Uterus (tissue), 2 donors: ENCODE measurements around the gene PPP2R2C.

ENCODE experiments used
- POLR2A ChIP-seq, 2 donors: fragments of 450-650 bp; IDR thresholded peaks; one replicate each; pipeline ENCODE4 v1.6.1; 2016; ENCODE audit warnings: antibody characterized with exemption in 2 of 2, mild to moderate bottlenecking in 1 of 2, moderate library complexity in 1 of 2
- TF ChIP-seq, protein P1 (sequence below), 4 experiments: fragments of 200-600 bp in 2 of 4; fragments of 450-650 bp in 2 of 4; sonication (generic) in 2 of 4; IDR thresholded peaks; one replicate each; pipeline ENCODE4 v1.5.1; 2016 to 2019; ENCODE audit warnings: antibody characterized with exemption in 4 of 4, mild to moderate bottlenecking in 2 of 4, moderate library complexity in 1 of 4

DNA sequence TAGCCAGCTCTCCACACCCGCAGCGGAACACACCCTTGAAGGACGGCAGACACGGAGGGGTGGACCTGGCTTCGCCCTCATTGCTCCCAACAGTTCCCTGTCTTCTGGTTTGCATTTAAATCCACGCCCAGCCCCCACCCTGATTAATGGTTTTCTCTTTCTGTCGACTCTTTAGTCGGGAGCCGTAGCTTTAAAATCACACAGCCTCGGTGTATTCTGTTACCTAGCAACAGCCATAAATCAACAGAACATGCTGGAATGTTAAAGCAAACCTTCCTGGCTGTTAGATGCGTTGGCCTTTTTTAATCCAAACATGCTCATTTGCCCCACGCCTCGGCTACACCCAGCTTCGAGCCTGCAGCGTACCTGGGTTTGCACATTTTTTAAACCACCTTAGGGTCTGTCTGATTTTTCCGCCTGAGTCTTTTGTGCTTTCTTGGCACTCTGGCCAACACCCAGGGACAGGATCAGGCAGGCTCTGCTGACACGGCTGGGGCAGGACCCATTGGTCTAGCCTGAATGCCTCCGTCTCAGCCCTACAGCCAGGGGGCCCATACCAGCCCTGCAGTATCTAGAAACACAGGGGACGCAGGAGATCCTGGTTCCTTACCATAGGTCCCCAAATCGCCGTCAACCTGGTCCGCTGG, 21.4 kb upstream of the PPP2R2C start:
- TF ChIP-seq, protein P1, sequence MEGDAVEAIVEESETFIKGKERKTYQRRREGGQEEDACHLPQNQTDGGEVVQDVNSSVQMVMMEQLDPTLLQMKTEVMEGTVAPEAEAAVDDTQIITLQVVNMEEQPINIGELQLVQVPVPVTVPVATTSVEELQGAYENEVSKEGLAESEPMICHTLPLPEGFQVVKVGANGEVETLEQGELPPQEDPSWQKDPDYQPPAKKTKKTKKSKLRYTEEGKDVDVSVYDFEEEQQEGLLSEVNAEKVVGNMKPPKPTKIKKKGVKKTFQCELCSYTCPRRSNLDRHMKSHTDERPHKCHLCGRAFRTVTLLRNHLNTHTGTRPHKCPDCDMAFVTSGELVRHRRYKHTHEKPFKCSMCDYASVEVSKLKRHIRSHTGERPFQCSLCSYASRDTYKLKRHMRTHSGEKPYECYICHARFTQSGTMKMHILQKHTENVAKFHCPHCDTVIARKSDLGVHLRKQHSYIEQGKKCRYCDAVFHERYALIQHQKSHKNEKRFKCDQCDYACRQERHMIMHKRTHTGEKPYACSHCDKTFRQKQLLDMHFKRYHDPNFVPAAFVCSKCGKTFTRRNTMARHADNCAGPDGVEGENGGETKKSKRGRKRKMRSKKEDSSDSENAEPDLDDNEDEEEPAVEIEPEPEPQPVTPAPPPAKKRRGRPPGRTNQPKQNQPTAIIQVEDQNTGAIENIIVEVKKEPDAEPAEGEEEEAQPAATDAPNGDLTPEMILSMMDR (IDR thresholded peaks at IDR 0.05) = no peak
- TF ChIP-seq POLR2A (IDR thresholded peaks at IDR 0.05) = no peak
